Activated CD4-positive, alpha-beta T cell treated with anti-CD3 and anti-CD28 coated beads, Interleukin-10, Interleukin-2, amounts not matched to agents 100 ng/mL and 50 ng/mL, durations not matched to agents 16 hours and 8 hours (primary cell): ENCODE data around the gene CBLB.

ENCODE experiments used
- DNase-seq: peaks from one replicate; pipeline ENCODE4 v3.0.0-alpha.2; 2020

Gene CBLB

DNA sequence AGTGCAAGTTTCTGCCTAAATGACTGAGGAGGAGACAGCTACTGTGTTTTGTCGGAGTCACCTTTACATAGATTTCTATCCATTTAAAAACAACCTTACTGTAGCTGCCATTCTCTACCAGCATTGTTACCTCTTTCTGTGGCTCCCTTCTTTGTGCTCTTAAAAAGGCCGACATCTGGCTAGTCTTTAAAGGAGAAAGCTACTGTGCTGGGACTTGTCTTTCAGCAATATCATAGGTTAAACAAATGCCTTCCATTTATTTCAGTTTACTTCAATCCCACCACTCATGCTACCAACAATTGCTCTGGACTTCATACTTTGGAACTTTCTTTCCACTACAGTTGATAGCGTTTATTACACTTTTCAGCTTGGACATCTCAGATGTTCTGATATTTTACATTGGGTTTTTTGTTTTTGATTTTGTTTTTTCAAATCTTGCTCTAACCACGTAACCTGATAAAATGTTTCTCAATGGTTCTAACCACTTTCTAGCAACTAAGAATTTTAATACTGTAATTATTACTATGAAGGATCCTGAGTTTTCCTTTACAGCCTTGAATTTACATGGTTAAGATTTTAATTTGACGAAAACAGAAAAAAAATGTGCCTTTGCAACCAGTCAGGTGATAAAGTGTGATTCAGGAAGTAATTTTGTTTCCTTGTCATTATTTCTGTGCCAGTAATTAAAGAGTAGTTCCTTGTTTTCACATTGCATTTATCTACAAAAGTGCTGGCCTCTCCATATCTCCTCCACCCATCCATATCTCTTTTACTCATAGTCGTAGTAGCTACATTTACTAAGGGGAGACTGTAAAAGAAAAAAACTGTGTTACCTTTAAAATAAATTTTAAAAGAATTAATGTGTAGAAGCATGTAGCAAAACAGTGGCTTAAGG, 1.3 kb upstream of the CBLB start:
- no peak for DNase-seq

DNA sequence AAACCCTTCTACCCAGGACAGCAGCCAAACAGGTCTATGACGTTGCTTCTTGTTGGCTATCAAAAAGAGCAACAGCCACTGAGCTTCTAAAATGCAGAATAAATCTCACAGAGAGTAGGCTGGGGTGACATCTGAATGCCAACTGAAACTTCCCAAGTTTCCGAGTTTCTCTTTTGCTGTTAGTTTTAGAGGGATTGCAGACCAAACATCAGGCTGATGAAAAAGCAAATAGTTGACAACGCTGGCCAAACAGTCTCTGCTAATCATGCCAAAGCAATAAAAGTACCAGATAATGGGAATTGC, 670 bp upstream of the CBLB start:
- no peak for DNase-seq

DNA sequence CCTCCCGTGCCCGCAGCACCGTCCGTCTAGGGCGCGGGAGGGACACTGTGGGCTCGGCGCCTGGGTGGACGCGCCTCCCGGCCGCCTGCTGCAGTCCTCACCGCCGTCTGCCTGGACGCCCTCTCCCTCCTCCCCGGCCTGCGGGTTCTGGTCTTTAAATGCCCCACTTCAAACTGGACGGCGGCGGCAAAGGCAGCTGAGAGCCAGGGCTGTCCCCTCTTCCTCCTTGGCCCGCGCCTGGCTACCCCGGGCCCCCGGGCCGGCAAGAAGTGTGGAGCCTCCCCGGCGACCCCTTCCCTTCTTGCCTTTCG, 426 bp downstream of the CBLB start:
- peak; percentile 25 for DNase-seq

DNA sequence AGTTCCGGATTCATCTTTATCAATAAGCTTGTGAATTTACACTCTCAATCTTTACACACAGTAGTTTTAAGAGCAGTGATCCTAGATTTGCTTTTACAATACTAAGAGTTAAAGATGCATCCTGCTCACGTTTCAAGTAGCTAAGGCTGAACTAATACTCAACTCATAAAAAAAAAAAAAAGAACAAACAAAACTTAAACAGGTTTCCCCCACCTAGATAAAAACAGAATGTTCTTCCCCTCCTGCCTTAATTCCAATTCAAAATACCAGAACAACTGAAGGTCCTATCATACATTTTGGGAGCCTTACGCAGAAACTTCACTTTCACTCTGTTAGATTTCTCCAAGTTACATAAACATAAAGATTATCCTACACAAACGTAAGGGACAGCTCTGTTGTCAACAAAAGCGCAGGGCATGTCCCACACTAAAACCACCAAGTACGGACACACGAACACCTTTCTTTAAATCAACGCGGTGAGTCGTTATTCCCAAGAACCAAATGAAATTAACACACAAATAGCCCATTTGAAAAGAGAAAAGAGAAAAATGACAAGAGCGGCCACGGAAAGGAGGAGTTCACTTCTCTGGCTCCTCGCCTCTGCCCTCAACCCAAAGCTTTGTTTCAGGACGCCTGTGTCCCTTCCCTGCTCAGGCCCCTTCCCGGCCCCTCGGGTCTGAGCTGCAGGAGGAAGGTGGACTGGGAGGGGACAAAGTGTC, 941 bp downstream of the CBLB start:
- no peak for DNase-seq

DNA sequence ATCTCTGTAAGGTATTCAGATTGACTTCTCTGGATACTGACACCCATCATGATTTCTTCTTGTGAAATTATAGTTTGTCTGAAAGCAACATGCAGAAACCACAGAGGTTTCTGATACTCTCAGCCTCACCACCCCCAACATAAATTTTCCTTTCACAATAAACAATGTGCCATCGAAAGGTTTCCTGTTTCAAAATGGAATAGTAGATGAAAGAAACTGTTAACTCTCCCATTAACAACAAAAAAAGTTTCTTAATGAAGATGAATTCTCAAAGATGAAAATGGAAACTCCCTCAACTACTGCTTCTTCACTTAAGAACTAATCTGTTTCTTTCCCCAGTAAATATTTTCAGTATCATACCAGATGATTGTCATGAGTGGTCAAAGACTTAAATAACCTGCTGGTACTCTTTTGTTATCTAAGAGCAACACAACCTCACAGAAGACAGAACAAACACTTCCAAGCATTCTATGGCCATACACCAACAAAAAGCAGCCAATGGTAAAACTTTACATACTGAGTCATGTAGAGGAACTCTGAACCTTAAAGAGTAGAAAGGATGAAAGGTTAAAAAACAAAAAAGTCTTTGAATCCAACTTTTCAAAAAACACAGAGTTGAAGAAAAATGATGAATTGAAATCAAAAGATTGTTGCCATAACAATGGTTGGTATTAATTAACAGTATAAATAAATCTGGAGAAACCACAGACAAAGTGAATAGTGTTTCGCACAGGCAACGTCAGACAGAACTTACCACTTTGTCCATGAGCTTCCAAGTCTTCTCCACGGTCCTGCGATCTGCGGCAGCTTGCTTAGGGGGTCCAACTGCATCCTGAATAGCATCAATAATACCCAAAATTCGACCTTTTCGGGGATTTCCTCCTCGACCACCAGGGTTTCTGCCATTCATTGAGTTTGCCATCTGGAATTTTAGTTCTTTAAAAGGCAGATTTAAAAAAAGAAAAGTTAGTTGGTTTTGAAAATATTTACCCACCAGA, 1.9 kb downstream of the CBLB start:
- DNase-seq: peak; percentile 81

DNA sequence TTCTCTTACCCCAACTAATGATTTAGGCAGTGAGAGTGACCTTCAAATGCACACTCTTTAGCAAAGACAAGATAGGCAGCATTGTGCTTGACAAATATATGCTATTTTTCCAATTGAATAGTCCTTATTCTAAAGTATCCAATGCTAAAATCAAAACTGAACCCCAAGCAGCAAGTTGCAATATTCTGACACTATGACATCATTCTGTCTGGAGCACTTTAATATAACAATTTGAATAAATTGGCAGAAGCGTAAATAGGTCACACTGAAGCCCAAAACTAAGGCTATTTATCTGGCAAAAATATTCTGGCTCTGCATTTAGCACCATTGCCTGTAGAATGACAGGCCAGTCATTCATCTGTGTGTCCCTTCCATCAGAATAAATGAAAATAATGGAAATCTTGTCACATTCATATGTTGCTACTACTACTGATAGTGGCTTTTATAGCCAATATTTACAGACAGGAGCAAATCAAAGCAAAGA, 2.9 kb downstream of the CBLB start:
- no peak for DNase-seq

DNA sequence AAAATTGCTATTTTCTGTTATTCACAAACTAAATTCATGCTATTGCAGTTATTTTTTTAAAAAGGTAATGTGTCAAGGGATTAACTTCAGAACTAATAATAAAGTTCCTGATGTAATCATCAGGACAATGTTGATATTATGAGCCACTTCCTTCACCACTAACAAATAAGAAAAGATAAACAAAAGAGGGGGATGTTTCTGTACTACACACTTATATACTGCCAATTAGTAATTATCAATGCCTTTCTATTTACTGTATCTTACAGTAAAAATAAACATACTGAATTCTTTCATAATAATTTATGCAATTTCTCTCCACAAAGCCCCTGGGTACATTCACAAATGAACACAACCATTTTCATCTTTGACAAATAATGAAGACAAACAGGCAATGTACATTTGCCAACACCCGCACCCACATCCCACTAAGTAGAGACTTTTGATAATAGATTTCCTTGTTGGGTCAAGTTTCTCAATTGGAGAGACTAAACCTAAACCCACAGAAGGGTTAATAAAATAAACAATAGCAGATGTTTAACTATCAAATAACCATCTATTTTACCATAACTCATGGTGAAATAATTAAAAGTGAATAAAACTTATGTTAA, 3.7 kb downstream of the CBLB start:
- no peak for DNase-seq

DNA sequence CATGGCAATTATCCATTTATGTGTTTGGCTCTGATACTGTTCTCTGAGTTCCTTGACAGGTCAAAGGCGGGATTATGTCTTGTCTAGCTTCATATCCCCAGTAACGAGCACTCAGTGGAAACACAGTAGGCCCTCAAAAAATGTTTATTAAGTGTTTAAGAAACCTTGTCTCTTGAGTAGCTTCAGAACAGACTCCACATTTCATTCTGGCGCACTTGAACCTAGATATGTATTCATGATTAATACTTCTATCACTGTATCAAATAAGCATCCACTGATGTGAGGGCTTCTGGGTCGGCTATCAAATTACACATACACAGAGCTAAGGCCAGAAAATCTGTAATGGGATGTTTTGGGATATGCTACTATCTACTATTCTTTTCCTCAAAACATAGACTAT, 4.6 kb downstream of the CBLB start:
- no peak for DNase-seq

DNA sequence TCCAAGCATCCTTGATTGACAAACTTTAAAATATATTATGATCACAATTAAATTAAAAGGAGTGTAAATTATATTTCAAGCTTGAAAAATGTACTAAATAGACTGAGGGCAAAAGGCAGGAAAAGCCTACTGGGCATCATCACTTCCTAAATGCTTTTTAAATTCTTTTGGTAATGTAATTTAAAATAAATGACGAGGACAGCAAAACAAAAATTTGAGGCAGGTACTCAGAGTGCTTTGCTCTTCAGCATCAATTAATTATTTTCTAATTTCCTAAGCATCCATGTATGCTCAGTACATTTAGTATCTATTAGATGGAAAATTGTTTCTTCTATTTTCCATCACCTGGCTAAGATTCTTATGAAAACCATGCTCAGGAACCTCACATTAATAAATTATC, 5.2 kb downstream of the CBLB start:
- no peak for DNase-seq

DNA sequence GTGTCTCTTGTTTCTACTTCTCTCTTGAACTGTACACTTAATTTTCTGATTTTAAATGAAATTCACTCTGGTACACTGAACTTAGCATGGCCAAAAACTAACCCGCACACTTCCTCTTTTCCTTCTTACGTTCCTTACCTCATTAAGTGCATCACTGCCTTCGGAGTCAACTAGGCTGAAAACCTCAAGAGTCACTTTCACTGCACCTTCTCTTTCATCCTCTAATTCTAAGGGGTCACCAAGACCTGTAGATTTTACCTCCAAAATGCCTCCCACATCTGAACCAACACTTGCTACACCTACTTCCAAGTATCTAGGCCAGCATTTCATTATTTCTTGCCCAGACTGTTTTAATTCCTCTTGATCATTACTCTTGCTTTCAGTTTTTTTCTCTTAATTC, 6.6 kb downstream of the CBLB start:
- peak; percentile 36 for DNase-seq

DNA sequence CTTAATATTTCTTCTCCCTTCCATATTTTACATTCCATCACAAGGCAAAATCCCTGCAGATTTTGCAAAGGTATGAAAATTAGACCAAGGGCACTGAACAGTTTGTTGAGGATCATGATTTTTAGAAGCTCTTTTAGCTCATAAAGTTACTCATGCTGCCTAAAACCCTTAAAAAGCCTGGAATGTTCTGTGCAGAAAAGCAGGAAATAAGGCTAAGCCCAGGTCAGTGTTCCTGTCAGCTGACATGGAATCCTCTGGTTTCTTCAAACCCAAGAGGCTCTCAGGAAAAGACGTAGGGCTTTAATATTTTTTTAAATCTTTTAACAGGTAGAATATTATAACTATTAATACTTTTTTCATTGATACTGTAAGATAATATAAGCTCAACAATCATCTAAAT, 8.2 kb downstream of the CBLB start:
- DNase-seq: no peak

DNA sequence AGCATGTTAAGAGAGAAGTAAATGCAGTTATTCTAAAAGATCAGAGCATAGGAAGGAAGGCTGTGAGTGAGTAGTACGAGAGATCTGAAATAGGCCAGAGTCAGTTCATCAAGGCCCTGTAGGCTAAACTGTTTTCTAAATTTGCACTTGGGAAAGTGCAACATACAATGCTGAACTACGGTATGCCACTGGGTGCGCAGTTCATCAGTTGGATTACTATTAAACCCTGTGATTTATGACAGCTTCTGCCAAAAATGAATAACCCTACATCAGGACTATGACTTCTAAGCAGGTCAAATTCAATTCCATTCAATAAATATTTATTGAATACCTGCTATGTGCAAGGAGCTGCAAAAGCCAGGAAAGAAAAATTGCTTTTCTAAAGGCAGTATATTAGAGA, 10.8 kb downstream of the CBLB start:
- DNase-seq: no peak

DNA sequence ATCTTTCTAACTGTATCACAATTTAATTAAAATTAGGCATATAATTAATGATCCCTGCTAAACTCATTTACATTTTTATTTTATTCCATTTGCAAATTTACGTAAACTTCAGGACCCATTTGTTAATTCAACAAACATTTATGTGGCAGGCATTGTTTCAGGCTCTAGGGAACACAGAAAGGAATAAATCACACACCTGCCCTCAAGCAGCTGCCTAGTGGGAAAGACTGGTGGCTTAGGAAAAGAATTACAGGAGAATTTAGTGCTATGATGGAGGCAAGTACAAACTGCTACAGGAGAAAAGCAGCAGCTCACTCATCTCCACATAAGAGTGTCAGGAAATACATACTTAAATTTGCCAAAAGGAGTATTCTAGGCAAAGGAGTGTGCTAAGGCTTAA, 11.2 kb downstream of the CBLB start:
- DNase-seq: no peak

DNA sequence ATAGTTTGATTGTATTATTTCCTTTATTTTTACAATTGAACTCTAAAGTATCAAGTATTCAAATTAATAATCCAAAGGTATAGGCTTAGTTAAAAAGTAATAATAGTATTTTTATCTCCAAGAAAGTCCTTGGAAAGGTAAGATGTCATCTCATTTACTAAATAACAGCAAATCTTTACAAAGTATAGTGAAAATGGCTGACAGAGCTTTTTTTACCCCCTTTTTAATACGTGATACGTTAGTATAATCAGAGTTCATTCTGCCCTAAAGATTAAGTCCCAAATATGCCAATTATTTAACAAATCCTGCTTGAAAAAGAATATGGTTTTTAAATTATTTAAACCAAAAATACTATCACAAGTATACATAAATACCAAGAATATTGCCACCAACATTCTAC, 12.2 kb downstream of the CBLB start:
- DNase-seq: no peak

DNA sequence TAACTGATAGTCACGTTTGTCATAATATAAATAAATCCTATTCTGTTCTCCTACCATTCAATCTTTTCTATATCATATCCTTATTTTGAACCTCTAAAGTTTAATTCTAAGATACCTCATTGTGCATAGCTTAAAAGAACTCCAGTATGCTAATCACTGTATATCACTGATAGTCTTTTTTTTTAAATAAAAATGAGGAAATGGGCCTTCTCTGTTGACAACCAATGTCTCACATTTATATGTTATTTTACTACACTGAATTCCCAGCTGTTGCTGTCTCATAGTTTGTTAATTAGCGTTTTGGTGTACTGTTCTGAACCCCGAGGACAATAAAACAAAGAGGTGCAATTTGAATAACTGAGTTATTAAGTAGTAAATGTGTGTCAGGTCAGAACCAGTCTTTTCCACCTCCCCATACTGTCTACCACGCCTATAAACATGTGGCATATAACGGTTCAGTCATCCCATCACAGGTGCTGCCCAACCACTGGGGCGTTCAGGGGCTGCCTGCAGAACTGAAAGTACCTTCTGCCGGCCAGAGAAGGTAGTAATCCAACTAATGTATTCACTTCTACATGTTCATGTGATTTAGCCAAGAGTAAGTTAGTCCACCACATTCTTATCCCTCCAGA, 14.9 kb downstream of the CBLB start:
- DNase-seq: no peak

DNA sequence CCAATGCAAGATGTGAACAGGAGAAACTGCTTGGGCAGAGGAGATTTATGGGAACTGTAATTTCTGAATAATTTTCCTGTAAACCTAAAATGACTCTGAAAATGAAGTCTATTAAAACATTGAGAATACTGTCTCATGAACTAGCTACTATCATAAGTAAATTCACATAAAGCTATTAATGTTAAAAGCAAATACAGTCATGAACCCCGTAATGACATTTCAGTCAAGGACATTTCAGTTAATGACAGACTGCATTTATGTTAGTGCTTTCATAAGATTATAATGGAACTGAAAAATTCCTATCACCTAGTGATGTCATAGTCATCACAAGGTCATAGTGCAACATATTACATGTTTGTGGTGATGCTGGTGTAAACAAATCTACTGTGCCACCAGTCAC, 17.2 kb downstream of the CBLB start:
- no peak for DNase-seq

DNA sequence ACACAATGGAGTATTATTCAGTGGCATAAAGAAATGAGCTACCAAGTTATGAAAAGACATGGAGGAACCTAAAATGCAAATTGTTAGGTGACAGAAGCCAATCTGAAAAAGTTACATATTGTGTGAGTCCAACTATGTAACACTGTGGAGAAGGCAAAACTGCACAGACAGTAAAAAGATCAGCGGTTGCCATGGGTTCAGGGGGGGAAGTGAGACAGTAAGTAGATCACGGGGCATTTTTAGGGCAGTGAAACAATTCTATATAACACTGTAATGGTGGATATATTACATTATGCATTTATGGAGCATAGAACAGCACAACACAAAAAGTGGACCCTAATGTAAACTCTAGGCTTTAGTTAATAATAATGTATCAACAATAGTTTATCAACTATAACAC, 17.6 kb downstream of the CBLB start:
- no peak for DNase-seq

DNA sequence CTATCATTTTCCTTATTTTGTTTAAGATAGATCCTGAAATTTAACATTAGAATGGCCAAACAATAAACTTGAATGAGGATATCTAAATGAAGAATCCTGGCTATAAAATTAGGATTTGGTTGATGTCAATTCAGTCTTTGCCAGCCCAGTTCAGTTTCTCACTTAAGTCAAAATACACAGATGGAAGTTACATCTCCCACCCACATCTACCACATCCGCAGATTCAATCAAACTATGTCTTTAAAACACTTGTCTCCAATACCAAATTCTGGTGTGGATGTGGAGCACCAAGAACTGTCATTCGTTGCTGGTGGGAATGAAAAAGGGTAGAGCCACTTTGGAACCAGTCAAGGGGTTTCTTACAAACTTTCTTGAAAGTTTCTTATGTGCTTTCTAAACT, 18.2 kb downstream of the CBLB start:
- DNase-seq: no peak

DNA sequence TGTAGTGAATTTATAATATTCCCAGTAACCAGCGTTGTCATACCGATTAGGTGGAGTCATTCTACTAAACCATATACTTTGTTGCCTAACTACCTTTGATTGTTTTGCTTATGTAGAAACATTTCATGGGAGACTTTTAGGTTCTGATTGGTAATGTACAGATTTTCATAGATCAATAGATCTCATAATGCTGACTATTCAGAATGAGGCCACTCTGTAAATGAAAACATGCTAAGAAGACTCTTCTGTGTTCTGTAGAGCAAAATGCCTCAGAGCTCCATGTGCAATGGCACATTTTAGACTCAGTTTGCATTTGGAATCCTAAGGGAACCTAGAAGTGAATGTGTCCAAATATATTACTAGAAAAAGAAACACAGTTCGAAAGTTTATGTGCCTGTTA, 20.0 kb downstream of the CBLB start:
- no peak for DNase-seq

DNA sequence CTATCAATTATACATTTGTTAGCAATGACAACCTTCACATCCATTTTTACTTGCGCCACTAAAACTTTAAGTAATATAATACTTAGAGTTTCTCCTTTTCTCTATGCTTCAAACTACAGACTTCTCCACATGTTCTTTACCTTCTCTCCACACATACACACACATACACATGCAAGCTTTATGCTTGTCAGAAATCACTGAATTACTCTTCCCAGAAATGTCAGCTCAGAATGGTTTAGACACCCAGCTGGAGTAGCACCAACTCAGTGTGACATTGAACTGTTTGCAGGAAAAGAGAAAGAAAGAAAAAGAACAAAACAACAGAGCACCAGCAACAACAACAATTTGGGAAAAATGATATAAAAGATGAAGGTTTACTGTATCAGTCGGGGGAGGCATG, 20.9 kb downstream of the CBLB start:
- DNase-seq: no peak

DNA sequence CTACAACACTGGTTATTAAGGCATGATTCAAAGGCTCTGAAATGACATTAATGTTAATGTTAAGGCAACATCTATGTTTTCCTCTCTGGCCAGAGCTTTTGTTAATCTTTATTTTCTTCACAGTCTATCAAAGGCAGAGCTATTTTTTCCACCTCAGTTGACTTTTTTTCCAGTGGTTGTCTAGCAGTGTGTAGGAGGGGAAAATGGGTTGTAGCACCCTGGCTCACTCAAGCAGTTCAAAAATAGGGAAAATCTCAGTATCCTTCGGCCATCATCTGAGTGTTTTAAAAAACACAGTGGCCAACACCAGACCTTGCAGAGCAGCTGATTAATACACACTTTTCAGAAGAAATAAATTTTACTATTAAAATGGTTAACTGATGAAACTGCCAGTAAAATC, 21.4 kb downstream of the CBLB start:
- no peak for DNase-seq

DNA sequence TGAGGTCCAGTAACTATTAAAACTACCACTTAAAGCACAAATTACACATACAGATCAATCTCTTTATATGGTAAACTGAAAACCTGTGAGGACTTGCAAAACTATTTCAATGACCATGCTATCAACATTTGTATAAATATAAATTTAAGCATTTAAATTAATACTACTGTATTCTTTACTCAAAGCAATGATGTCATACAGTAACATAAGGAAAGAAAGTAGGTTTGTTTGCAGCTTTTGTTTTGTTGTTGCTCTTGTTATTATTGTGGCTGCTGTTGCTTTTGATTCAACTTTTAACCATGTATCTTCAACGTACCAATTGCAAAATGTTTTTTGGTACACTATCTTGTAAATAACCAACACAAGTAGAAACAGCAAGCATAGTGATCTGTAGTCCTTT, 22.0 kb downstream of the CBLB start:
- DNase-seq: no peak

DNA sequence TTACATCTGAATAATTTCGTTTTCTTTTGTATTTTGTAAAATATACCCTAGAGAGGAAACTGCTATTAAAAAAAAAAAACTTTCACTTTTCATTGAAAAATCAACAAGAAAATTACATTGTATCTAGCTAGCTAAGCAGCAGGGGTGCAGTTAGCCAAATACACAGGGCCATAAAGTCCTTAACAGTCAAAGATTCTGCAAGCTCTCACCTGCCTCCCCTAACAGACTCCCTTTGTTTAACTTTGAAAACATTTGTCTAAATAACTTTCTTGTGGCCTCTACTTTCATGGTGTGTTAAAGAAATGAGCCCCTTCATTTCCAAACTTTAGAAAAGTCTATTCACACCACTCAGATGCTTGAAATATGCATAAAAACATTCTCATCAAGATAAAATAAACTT, 23.3 kb downstream of the CBLB start:
- DNase-seq: no peak
